ENCODE data around the gene SBNO2. TPM values are rescaled to one million over a fixed set of nuclear protein-coding genes. Genes with fewer than 3 reads are reported as not detected.
A peak's percentile ranks its signal among the peaks of the same experiment; 100 is the strongest.

Gene SBNO2
- total and polyA plus RNA-seq, 2 donors (not counting 3 experiments of a cell fraction or from before 2014, with no cell fraction given) = 31.4 to 65.7 TPM

DNA sequence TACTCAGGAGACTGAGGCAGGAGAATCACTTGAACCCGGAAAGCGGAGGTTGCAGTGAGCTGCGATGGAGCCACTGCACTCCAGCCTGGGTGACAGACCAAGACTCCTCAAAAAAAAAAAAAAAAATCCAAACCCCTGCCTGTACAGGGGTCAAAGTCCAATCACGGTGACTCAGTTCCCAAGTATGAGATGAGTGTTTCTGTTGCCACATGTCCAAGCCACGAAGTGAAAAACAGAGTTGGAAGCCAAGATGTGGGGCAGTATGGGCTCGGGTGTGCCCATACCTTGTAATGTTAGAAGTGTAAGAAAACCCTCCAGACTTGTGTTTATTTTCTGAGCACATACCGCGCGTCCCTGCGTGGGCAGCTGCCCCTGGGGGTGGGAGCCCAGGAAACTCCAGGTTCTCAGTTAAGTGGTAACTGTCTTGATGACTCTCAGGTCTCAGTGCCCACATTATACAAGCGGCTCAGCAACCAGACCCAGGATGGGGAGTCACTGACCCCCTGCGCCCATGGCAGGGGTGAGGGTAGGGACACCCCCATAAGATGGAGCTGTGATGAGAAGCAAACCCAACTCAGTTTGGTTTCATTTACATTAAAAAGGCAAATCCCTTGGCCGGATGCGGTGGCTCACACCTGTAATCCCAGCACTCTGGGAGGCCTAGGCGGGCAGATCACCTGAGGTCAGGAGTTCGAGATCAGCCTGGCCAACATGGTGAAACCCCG is 71.5 kb downstream of the SBNO2 start:
- DNase-seq (ENCODE audit: low read depth, low spot score) = peak; percentile 95
- Histone ChIP-seq H3K9me1 (replicated peaks; ENCODE audit: control insufficient read depth, extremely low read depth, insufficient read depth, low read length) (no peaks in the 10 kb centered on the region), H3K27me3 (ENCODE audit: control insufficient read depth in 2 of 2, insufficient read depth in 2 of 2, low read length in 2 of 2) (no peaks in the 10 kb centered on the region), H3K4me1 (ENCODE audit: control insufficient read depth, extremely low read depth, insufficient read depth, low read length) (peaks cover 31% of the 10 kb centered on the region), H3K79me2 (ENCODE audit: control insufficient read depth, insufficient read depth, low read length) (peaks cover 18% of the 10 kb centered on the region), H3K9me3 (replicated peaks; ENCODE audit: control insufficient read depth, insufficient read depth, low read length) (peaks cover 2% of the 10 kb centered on the region), H3K27ac (ENCODE audit: insufficient read depth, low read depth, low read length) (peak overlapping the region; percentile 93), H3K9ac (replicated peaks; ENCODE audit: extremely low read depth, insufficient read depth, low read length) (peak overlapping the region; percentile 64), H3K4me2 (ENCODE audit: insufficient read depth, low read length) (peak overlapping the region; percentile 60), H3K36me3 (ENCODE audit: control insufficient read depth in 2 of 2, extremely low read depth in 1 of 2, insufficient read depth in 2 of 2, low read length in 2 of 2) (peaks cover 2 to 14% of the 10 kb centered on the region in 2 experiments), H2AFZ (ENCODE audit: low read depth, low read length) (no peak overlapping the region), H4K20me1 (replicated peaks; ENCODE audit: control insufficient read depth, extremely low read depth, insufficient read depth, low read length) (no peaks in the 10 kb centered on the region), H3K4me3 (replicated peaks in 1 of 3; ENCODE audit: insufficient read depth in 1 of 3, low read depth in 1 of 3, low read length in 3 of 3) (peak overlapping the region in 1 of 3 experiments; percentile 7)
- intact Hi-C loops (cut with micrococcal nuclease) (loop anchor here (1.0 to 10.0 kb wide), 3 partner anchors 81 to 168 kb away; partner anchors contain the start of genes ATP5F1D, RNU6-2 and TMEM259), dilution Hi-C loops (cut with MboI; ENCODE audit: extremely low pct_ligation_motif_present, low sequenced_read_pairs) (no loop called here)
- ChIA-PET CTCF (interaction anchor here (1.3 to 2.8 kb wide), 5 partner anchors 11 to 142 kb away, joined by 3 to 21 read pairs (median 6); no protein-coding TSS in a partner anchor), POLR2A (interaction anchor here (0.6 to 1.6 kb wide), 4 partner anchors 22 to 151 kb away, joined by 3 to 6 read pairs (median 4); no protein-coding TSS in a partner anchor)
- FAIRE-seq = no peak
- no TSS peak for BruUV-seq (replicated peaks)
- peak; percentile 88 for TF ChIP-seq JUN (IDR thresholded peaks at IDR 0.05; ENCODE audit: borderline replicate concordance, insufficient read depth, insufficient read length, low read depth)
- TF ChIP-seq POLR2A (IDR thresholded peaks at IDR 0.05; ENCODE audit: low read depth, low read length) = peak; percentile 55
- no peak for TF ChIP-seq GATA2 (IDR thresholded peaks at IDR 0.05; ENCODE audit: insufficient read depth, insufficient read length, low read depth, low read length)
- TF ChIP-seq, protein P1, sequence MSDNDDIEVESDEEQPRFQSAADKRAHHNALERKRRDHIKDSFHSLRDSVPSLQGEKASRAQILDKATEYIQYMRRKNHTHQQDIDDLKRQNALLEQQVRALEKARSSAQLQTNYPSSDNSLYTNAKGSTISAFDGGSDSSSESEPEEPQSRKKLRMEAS (IDR thresholded peaks at IDR 0.05; ENCODE audit: insufficient read depth, insufficient read length) = peak; percentile 64
- TF ChIP-seq CTCF (IDR thresholded peaks at IDR 0.05; ENCODE audit: extremely low read depth in 1 of 2, insufficient read depth in 1 of 2, low read depth in 1 of 2, low read length in 2 of 2) = no peak
- TF ChIP-seq MYC (IDR thresholded peaks at IDR 0.05; ENCODE audit: low read depth, low read length) = peak; percentile 83
- TF ChIP-seq POLR2AphosphoS5 (IDR thresholded peaks at IDR 0.05; ENCODE audit: insufficient read depth, low read depth, low read length) = peak; percentile 77
- no peak for TF ChIP-seq EZH2 (IDR thresholded peaks at IDR 0.05; ENCODE audit: borderline replicate concordance, low read depth, low read length, severe bottlenecking)
- peak; percentile 94 for TF ChIP-seq FOS (IDR thresholded peaks at IDR 0.05; ENCODE audit: borderline replicate concordance, insufficient read depth, low read length)

All from endothelial cell of umbilical vein (primary cell).